ENCODE results near the gene SYNE3.
A peak's percentile ranks its signal among the peaks of the same experiment; 100 is the strongest.

The SYNE3 gene

GRCh38 chr14:95495076-95495475 lies 21.4 kb downstream of the SYNE3 start:
- DNase-seq (ENCODE audit: low read depth) = no peak
- no peak for TF ChIP-seq CTCF (IDR thresholded peaks at IDR 0.05; ENCODE audit: insufficient read depth, low read depth, low read length, missing control alignments)
- H3K4me3 ChIP-seq (ENCODE audit: low read depth, low read length) = peak overlapping the region; percentile 48

GRCh38 chr14:95494456-95494855 lies 22.0 kb downstream of the SYNE3 start:
- TF ChIP-seq CTCF (IDR thresholded peaks at IDR 0.05; ENCODE audit: insufficient read depth, low read depth, low read length, missing control alignments) = no peak
- no peak overlapping the region for H3K4me3 ChIP-seq (ENCODE audit: low read depth, low read length)
- peak; percentile 46 for DNase-seq (ENCODE audit: low read depth)

GRCh38 chr14:95493976-95494375 lies 22.5 kb downstream of the SYNE3 start:
- no peak for DNase-seq (ENCODE audit: low read depth)
- H3K4me3 ChIP-seq (ENCODE audit: low read depth, low read length) = no peak overlapping the region
- no peak for TF ChIP-seq CTCF (IDR thresholded peaks at IDR 0.05; ENCODE audit: insufficient read depth, low read depth, low read length, missing control alignments)

- H3K4me3 ChIP-seq (ENCODE audit: low read depth, low read length) = no peak overlapping the region
- no peak for DNase-seq (ENCODE audit: low read depth)
- no peak for TF ChIP-seq CTCF (IDR thresholded peaks at IDR 0.05; ENCODE audit: insufficient read depth, low read depth, low read length, missing control alignments)
Observed at GRCh38 chr14:95493503-95493902, 22.9 kb downstream of the SYNE3 start.

GRCh38 chr14:95491936-95492608 lies 24.4 kb downstream of the SYNE3 start:
- no peak for DNase-seq (ENCODE audit: low read depth)
- H3K4me3 ChIP-seq (ENCODE audit: low read depth, low read length) = no peak overlapping the region
- no peak for TF ChIP-seq CTCF (IDR thresholded peaks at IDR 0.05; ENCODE audit: insufficient read depth, low read depth, low read length, missing control alignments)

GRCh38 chr14:95490727-95491451 lies 25.6 kb downstream of the SYNE3 start:
- DNase-seq (ENCODE audit: low read depth) = no peak
- no peak for TF ChIP-seq CTCF (IDR thresholded peaks at IDR 0.05; ENCODE audit: insufficient read depth, low read depth, low read length, missing control alignments)
- H3K4me3 ChIP-seq (ENCODE audit: low read depth, low read length) = no peak overlapping the region
